ENCODE measurements around the gene SLC29A4.
A peak's percentile ranks its signal among the peaks of the same experiment; 100 is the strongest.
"Not testable (repeated sequence)": the region's sequence is repeated elsewhere in the genome, so short reads cannot be mapped to it uniquely, and the experiment has no call there.

Gene SLC29A4

GRCh38 chr7:5296015-5296610, 13.4 kb downstream of the SLC29A4 start:
- DNase-seq (ENCODE audit: low read depth, low spot score), result peak; percentile 51

GRCh38 chr7:5296611-5297226, 14.0 kb downstream of the SLC29A4 start:
- peak; percentile 90 for DNase-seq (ENCODE audit: low read depth, low spot score)

DNA sequence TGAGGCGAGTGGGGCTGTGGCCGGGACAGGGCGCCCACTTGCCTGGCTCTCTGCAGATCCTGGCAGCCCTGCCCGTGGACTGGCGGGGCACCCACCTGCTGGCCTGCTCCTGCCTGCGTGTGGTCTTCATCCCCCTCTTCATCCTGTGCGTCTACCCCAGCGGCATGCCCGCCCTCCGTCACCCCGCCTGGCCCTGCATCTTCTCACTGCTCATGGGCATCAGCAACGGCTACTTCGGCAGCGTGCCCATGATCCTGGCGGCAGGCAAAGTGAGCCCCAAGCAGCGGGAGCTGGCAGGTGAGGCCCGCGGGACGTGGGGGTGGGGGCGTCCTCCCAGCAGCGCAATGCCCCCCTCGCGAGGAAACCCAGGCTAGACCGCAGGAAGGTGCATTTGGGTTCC, 17.6 kb downstream of the SLC29A4 start:
- no peak for DNase-seq (ENCODE audit: low read depth, low spot score)

DNA sequence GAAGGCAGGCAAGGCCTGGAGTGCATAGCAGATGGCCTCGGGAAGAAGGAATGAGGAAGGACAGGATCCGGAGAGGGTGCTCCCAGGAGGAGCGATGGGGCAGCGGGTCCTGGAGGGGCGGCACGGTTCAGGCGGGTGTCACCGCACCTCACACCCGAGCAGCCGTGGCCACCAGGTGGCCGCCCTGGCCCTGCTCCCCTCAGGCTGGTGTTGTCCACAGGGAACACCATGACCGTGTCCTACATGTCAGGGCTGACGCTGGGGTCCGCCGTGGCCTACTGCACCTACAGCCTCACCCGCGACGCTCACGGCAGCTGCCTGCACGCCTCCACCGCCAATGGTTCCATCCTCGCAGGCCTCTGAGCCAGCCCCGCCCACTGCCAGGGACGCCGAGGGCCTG, 19.8 kb downstream of the SLC29A4 start:
- DNase-seq (ENCODE audit: low read depth, low spot score), result no peak

DNA sequence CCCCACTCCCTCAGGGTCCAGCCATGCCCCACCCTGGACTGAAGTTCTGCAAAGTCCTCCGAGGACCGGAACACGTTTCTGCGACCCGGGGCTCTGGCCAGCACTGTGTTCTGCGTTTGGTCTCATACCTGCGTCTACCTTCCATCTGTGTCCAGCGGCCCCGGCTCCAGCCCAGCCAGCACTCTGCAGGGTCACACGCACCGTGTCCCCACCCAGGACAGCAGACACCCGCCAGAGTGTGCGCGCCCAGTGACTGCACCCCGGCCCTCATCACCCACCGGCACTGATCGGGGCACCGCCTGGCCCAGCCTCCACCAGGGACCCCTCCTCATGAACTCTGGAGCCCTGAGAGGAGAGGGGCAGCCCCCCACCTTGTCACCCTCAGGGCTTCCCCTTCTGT, 20.3 kb downstream of the SLC29A4 start:
- no peak for DNase-seq (ENCODE audit: low read depth, low spot score)

GRCh38 chr7:5303591-5304505, 21.1 kb downstream of the SLC29A4 start:
- DNase-seq (ENCODE audit: low read depth, low spot score), result no peak

GRCh38 chr7:5305050-5305449, 22.3 kb downstream of the SLC29A4 start:
- DNase-seq (ENCODE audit: low read depth, low spot score), result not testable (repeated sequence)

DNA sequence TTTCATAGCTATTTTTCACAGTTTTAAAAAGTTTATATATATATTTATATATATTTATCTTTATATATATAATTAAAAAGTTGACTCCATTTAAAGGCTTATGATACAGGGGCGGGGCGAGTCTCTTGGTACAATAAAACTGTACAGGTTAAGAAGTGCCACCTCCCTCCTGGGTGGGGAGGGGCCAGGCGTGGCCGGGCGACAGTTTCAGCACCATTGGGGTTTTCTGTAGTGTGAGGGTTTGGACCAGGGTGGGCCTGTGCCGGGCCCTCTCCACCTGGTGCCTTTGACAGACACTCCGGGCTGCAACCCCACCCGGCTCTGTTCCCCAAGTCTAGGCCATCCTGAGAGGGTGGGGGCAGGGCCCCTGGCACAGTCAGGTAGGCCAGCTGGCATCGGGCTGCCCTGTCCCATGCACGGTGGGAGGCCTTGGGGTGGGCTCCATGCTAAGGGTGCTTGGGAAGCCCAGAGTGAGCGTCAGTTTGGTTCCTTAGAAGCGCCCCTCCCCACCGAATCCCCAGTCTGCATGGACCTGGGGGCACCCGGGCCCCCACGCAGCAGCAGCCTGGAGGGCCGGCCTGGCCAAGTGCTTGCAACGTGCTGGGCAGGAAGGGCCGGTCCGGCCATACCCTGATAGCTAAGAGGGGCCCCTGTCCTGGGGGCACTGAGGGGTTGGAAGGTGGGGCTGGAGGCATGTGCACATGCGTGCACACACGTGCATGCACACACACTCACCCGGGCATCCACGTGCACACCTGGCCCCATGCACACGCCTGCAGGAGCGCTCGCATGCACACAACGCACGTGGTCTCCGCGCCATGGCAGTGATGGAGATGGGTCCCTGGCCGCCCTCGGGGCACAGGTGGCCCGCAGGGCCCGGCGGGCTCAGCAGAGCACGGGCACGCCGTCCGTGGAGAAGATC, 24.7 kb downstream of the SLC29A4 start:
- not testable (repeated sequence) for DNase-seq (ENCODE audit: low read depth, low spot score)

DNA sequence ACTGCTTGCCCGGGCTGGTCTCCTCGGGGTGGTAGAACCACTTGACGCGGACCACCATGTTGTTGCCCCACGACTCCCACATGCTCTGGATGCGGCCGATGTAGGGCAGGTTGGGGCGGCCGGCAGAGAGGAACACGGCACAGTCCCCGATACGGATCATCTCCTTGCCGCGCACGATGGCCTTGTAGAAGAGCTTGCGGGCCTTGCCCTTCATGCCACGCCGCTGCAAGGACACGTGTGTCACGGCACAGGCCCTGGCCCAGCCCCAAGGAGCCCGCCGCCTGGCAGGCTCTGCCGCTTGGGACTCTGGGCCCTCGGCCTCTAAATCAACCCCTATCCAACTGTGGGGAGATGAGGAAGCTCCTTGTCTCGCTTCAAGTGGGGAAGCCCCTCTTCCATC, 26.4 kb downstream of the SLC29A4 start:
- DNase-seq (ENCODE audit: low read depth, low spot score), result no peak

DNA sequence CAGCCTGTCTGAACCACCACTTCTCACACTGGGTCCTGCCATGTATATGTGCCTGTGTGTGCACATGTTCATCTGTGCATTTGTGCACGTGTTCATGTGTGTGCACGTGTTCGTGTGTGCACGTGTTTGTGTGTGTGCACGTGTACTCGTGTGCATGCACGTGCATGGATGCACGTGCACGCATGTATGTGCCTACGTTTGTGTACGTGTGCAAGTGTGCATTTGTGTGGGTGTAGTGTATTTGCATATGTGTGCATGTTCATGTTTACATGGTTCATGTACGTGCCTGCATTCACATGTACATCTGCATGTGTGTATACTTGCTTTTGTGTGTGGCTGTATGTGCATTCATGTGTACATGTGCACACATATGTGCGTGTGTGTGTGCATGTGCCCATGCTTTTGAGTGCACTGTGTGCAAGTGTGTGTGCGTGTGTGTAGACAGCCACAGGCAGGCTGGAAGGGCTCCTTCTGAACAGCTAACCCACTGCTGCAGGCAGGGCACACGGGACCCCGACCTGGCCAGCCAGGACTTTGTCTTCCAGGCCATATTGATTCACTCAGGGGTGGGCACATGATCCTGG, 28.2 kb downstream of the SLC29A4 start:
- no peak for DNase-seq (ENCODE audit: low read depth, low spot score)

- not testable (repeated sequence) for DNase-seq (ENCODE audit: low read depth, low spot score)
Measured at GRCh38 chr7:5312276-5313070, 29.7 kb downstream of the SLC29A4 start.

GRCh38 chr7:5313076-5313885, 30.5 kb downstream of the SLC29A4 start:
- DNase-seq (ENCODE audit: low read depth, low spot score), result not testable (repeated sequence)

- no peak for DNase-seq (ENCODE audit: low read depth, low spot score)
Measured at GRCh38 chr7:5314864-5315263, 32.1 kb downstream of the SLC29A4 start.

DNA sequence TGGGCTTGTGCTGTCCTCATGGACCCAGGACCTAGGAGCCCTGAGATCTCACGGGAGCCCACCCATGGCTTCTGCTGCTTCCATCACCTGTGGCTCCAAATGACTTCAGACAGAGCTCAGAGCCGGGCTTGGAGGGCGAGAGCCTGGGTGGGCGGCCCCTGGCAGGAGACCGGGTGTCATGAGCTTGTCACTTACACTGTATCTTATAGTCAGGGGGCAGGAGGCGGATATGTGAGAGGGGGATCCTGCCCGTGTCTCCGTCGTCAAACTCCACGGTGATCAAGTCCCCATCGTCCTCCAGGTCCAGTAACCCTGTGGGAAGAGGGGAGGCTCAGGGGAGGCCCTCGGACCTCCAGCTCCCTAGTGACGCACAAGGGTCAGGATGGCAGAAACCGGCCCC, 33.0 kb downstream of the SLC29A4 start:
- DNase-seq (ENCODE audit: low read depth, low spot score), result no peak

DNA sequence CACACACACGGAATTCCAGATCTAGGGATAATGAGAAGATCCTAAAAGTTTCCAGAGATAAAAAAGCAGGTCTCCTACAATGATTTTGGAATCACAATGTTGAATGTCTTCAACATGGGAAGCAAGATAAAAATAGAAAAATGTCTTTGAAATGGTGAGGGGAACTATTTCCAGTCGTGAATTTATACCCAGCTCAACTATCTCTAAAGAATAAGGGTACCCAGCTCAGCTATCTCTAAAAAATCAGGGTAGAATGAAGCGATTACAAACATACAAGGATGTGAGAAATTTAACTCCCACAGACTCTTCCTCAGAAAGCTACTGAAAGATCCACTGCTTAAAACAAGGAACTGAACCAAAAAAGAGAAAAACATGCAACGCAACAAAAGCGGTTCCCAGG, 35.9 kb downstream of the SLC29A4 start:
- DNase-seq (ENCODE audit: low read depth, low spot score), result not testable (repeated sequence)

DNA sequence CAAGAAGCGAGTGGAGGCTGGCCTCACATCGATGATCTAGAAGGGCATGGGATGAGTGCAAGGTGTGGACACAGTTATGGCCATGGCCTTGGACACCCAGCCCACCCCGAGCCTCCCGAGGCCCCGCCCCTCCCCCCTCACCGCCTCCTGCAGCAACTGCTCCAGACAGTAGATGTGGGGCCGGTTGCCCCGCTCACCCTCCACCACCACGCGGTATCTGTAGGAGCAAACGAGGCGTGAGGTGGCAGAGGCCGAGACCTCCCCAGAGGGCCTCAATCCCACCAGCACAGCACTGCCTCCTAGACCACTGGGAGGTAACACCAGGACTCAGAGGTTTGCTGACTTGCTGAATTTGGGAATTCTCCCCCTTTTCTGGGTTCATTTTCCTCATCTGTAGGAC, 37.6 kb downstream of the SLC29A4 start:
- no peak for DNase-seq (ENCODE audit: low read depth, low spot score)

DNA sequence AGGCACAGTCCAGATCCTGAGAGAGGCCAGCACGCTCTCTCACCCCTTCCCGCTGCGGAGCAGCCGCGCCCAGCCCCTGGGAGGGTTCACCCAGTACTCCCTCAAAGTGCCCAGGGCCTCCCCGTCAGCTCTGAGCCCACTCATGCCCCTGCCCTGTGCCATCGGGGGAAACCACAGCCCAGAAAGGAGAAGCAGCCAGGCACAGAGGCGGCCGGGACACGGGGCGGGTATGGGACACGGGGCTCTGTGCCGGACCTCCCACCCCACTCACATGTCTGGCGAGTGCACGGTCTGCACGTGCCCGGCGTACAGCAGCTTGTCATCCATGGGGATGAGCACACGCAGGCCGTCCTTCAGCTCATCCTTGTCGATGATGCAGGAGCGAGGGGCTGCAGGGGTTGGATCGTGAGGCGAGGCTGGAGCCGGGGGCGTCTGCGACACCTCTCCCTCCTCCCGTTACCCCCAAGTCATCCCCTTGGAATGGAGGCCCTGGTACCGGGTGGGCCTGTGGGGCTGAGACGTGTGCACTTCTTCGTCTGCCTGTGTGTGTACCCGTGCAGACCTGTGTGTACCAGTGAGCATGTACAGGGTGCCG, 38.2 kb downstream of the SLC29A4 start:
- DNase-seq (ENCODE audit: low read depth, low spot score), result no peak

GRCh38 chr7:5322621-5323410, 40.1 kb downstream of the SLC29A4 start:
- DNase-seq (ENCODE audit: low read depth, low spot score), result peak; percentile 43
